GM10266 (cell line): ENCODE measurements around the gene SIK2.

Experiments used
- DNase-seq: peaks from one replicate; pipeline ENCODE4 v3.0.0; 2012; ENCODE audit errors: extremely low spot score
- CTCF ChIP-seq: IDR thresholded peaks from 2 replicates; pipeline ENCODE4 v1.5.1; 2012; ENCODE audit warnings: mild to moderate bottlenecking, low read depth; ENCODE audit not compliant: control insufficient read depth, insufficient read depth; ENCODE audit errors: missing control alignments

SIK2 gene

GRCh38 chr11:111671383-111671782 lies 69.1 kb downstream of the SIK2 start:
- DNase-seq = no peak
- no peak for TF ChIP-seq CTCF

GRCh38 chr11:111672949-111673348 lies 70.7 kb downstream of the SIK2 start:
- no peak for DNase-seq
- TF ChIP-seq CTCF = no peak

GRCh38 chr11:111674941-111675340 lies 72.7 kb downstream of the SIK2 start:
- no peak for DNase-seq
- TF ChIP-seq CTCF = no peak

- DNase-seq = no peak
- no peak for TF ChIP-seq CTCF
Measured at GRCh38 chr11:111675891-111676290, 73.6 kb downstream of the SIK2 start.

GRCh38 chr11:111676878-111677585 lies 74.8 kb downstream of the SIK2 start:
- no peak for DNase-seq
- no peak for TF ChIP-seq CTCF

GRCh38 chr11:111680486-111681175 lies 78.4 kb downstream of the SIK2 start:
- no peak for TF ChIP-seq CTCF
- no peak for DNase-seq

- no peak for TF ChIP-seq CTCF
- DNase-seq = no peak
Measured at GRCh38 chr11:111683806-111684205, 81.6 kb downstream of the SIK2 start.
